OCI-LY7 (cell line): ENCODE results near the gene ATP6V0B. TPM values are rescaled to one million over a fixed set of nuclear protein-coding genes. Genes with fewer than 3 reads are reported as not detected.
A peak's percentile ranks its signal among the peaks of the same experiment; 100 is the strongest.

Source experiments
- BruUV-seq: library from RNA; stranded (reverse); fragments of 400-500 nt; replicated peaks from 2 replicates; lab custom pipeline; 2021; lab: Mats Ljungman, UMichigan
- CTCF ChIA-PET: fragments of 300-600 bp; sonication (Branson Sonifier 250); formaldehyde crosslinking; loops from one replicate; lab custom pipeline; 2022; ENCODE audit warnings: antibody characterized with exemption; ENCODE audit not compliant: unreplicated experiment; lab: Charles Lee
- POLR2A ChIA-PET: fragments of 300-600 bp; sonication (Branson Sonifier 250); formaldehyde crosslinking; loops from one replicate; lab custom pipeline; 2022; ENCODE audit warnings: antibody characterized with exemption; lab: Charles Lee
- DNase-seq: peaks from one replicate; pipeline ENCODE4 v3.0.0-alpha.2; 2015; ENCODE audit warnings: low spot score
- H2AFZ ChIP-seq: fragments of 200-600 bp; sonication (generic), shearing (Covaris generic); 2 replicates; pipeline ENCODE4 v1.6.1; 2014; ENCODE audit warnings: mild to moderate bottlenecking, antibody characterized with exemption, low read length, moderate library complexity
- H3K27ac ChIP-seq: fragments of 200-600 bp; sonication (generic); 2 replicates; pipeline ENCODE4 v1.5.1; 2014; ENCODE audit warnings: mixed run types, low read depth, mild to moderate bottlenecking, moderate library complexity, low read length, inconsistent platforms; ENCODE audit not compliant: poor library complexity, severe bottlenecking
- H3K36me3 ChIP-seq: fragments of 200-600 bp; sonication (generic); 2 replicates; pipeline ENCODE4 v1.6.1; 2014; ENCODE audit warnings: mild to moderate bottlenecking, antibody characterized with exemption, low read length, moderate library complexity, mixed read lengths; ENCODE audit not compliant: insufficient read depth
- H3K4me1 ChIP-seq: fragments of 200-600 bp; sonication (generic); 2 replicates; pipeline ENCODE4 v1.5.1; 2014; ENCODE audit warnings: mild to moderate bottlenecking, low read length; ENCODE audit not compliant: insufficient read depth, poor library complexity, severe bottlenecking
- H3K4me2 ChIP-seq: fragments of 200-600 bp; sonication (generic); 2 replicates; pipeline ENCODE4 v1.6.1; 2014; ENCODE audit warnings: mild to moderate bottlenecking, low read length
- H3K4me3 ChIP-seq: fragments of 200-600 bp; sonication (generic); 2 replicates; pipeline ENCODE4 v1.5.1; 2014; ENCODE audit warnings: mild to moderate bottlenecking, low read depth, low read length; ENCODE audit not compliant: poor library complexity, severe bottlenecking
- H3K79me2 ChIP-seq: fragments of 200-600 bp; sonication (generic); 2 replicates; pipeline ENCODE4 v1.6.1; 2016; ENCODE audit warnings: low read depth, mild to moderate bottlenecking, low read length, moderate library complexity, mixed read lengths; ENCODE audit not compliant: insufficient read depth
- H3K9me2 ChIP-seq: fragments of 200-600 bp; sonication (generic); 2 replicates; pipeline ENCODE4 v1.6.1; 2016; ENCODE audit warnings: mild to moderate bottlenecking, low read length, mixed read lengths; ENCODE audit not compliant: insufficient read depth
- H3K9me3 ChIP-seq: fragments of 200-600 bp; sonication (generic); 2 replicates; pipeline ENCODE4 v1.6.1; 2014; ENCODE audit warnings: mild to moderate bottlenecking, mixed run types, low read length, mixed read lengths
- H4K20me1 ChIP-seq: fragments of 200-600 bp; sonication (generic); 2 replicates; pipeline ENCODE4 v1.6.1; 2014; ENCODE audit warnings: mild to moderate bottlenecking, antibody characterized with exemption, low read length, moderate library complexity, mixed read lengths; ENCODE audit not compliant: insufficient read depth
- CTCF ChIP-seq: fragments of 200-600 bp; sonication (generic); conservative IDR thresholded peaks from 2 replicates; pipeline ENCODE4 v1.5.1; 2014; ENCODE audit warnings: mild to moderate bottlenecking, antibody characterized with exemption, low read length, moderate library complexity, mixed read lengths
- EZH2phosphoT487 ChIP-seq: fragments of 200-600 bp; sonication (generic); IDR thresholded peaks from 2 replicates; pipeline ENCODE4 v1.6.1; 2018; ENCODE audit warnings: low read depth, borderline replicate concordance, mild to moderate bottlenecking, mixed run types, antibody characterized with exemption, low read length, moderate library complexity, mixed read lengths
- intact Hi-C: fragments of 100-400 bp; cut with micrococcal nuclease; formaldehyde crosslinking; loops from one replicate; pipeline ENCODE4 v1.10.0; 2022; ENCODE audit not compliant: unreplicated experiment
- total RNA-seq, 2 experiments: library from RNA; depleted of rRNA in 1 of 2; stranded (reverse); fragments of >200 nt in 1 of 2; shearing (Covaris generic) in 1 of 2; gene quantifications; 2 replicates each; pipeline ENCODE4 v1.2.3, GENCODE V29; 2014 to 2022

ATP6V0B gene
- total RNA-seq, 2 experiments from 2014 or later: 68.4 to 97.1 TPM

DNA sequence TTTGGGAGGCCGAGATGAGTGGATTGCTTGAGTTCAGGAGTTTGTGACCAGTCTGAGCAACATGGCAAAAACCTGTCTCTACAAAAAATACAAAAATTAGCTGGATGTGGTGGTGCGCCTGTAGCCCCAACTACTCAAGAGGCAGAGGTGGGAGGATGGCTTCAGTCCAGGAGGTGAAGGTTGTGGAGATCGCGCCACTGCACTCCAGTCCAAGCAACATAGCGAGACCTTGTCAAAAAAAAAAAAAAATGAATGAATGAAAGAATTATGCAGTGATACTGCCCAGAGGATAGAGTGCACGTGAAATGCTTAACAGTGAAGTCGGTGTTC, 5.4 kb upstream of the ATP6V0B start:
- H3K9me3 ChIP-seq: no peaks in the 10 kb centered on the region
- BruUV-seq: no TSS peak
- TF ChIP-seq CTCF (no peak), EZH2phosphoT487 (no peak)
- H3K79me2 ChIP-seq: peaks cover 10% of the 10 kb centered on the region; the same call in 1 of the 2 replicates
- no peaks in the 10 kb centered on the region for H3K9me2 ChIP-seq
- H3K36me3 ChIP-seq: peaks cover 27% of the 10 kb centered on the region
- no peak overlapping the region for H2AFZ ChIP-seq
- peak overlapping the region; percentile 89 for H3K4me3 ChIP-seq
- H3K4me2 ChIP-seq: peak overlapping the region; percentile 55; the same call in 1 of the 2 replicates
- intact Hi-C loops: no loop called here
- H3K4me1 ChIP-seq: peaks cover 14% of the 10 kb centered on the region
- ChIA-PET POLR2A (interaction anchor here (0.6 kb wide), 1 partner anchor 1744 kb away, joined by 3 read pairs; no protein-coding TSS in a partner anchor), CTCF (no interaction called here)
- DNase-seq: no peak
- H3K27ac ChIP-seq: no peak overlapping the region
- H4K20me1 ChIP-seq: no peaks in the 10 kb centered on the region

DNA sequence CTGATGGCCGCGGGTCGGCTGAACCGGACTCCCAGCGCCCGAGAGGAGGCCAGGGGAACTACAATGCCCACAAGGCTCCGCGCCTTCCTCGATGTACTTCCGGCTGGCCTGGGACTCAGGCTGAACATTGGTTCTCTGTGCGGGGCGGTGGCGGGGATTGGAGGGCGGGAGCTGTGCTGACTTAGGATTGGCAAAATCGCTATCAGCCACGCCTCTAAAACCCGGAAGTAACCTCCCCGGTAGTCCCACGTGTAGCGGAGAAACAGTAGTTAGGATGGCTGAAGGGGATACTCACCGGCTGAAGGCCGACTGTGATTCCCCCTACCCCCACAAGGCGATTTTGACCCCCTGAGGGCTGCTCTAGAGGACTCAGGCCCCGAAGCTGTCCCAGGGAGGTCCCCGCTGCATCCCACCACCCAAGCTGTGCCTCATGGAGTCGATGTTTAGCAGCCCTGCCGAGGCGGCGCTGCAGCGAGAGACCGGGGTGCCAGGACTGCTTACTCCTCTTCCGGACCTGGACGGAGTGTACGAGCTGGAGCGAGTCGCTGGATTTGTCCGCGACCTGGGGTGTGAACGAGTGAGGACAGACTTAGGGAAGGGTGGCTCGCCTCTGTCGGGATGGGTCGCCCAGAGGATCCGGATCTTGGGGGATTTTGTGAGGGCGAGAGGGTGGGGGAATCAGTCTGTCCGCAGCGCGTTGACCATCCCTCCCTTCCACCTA, 4.9 kb upstream of the ATP6V0B start, which contains the start of gene DPH2:
TSS of gene DPH2 (plus strand) at position 265 of the 721 bp plus-strand sequence. CDS start at position 431, 166 bp downstream.
- ChIA-PET POLR2A (interaction anchor here (0.6 to 1.1 kb wide), 5 partner anchors 18 to 1744 kb away, joined by 3 to 4 read pairs (median 3); no protein-coding TSS in a partner anchor), CTCF (interaction anchor here (0.6 to 1.0 kb wide), 2 partner anchors 78 to 1026 kb away, joined by 3 read pairs; no protein-coding TSS in a partner anchor)
- Histone ChIP-seq H4K20me1 (no peaks in the 10 kb centered on the region), H3K9me3 (no peaks in the 10 kb centered on the region), H3K27ac (no peak within 1 kb of the TSS), H2AFZ (peak within 1 kb of the TSS; percentile 67), H3K4me2 (peak within 1 kb of the TSS; percentile 98), H3K9me2 (no peaks in the 10 kb centered on the region), H3K4me1 (peaks cover 16% of the 10 kb centered on the region), H3K79me2 (peaks cover 10% of the 10 kb centered on the region; the same call in 1 of the 2 replicates), H3K4me3 (peak within 1 kb of the TSS; percentile 89), H3K36me3 (peaks cover 27% of the 10 kb centered on the region)
- TF ChIP-seq CTCF (peak; percentile 34), EZH2phosphoT487 (no peak)
- TSS peak; percentile 72 for BruUV-seq
- DNase-seq: peak; percentile 97
- intact Hi-C loops: no loop called here
